Measurements from ENCODE around the gene TMEM94. TPM values are rescaled to one million over a fixed set of nuclear protein-coding genes. Genes with fewer than 3 reads are reported as not detected.

The TMEM94 gene
- total and polyA plus RNA-seq, 2 of the 13 experiments (the other 11 are each of a cell fraction or from before 2014, with no cell fraction given), result 32.6 to 134 TPM

DNA sequence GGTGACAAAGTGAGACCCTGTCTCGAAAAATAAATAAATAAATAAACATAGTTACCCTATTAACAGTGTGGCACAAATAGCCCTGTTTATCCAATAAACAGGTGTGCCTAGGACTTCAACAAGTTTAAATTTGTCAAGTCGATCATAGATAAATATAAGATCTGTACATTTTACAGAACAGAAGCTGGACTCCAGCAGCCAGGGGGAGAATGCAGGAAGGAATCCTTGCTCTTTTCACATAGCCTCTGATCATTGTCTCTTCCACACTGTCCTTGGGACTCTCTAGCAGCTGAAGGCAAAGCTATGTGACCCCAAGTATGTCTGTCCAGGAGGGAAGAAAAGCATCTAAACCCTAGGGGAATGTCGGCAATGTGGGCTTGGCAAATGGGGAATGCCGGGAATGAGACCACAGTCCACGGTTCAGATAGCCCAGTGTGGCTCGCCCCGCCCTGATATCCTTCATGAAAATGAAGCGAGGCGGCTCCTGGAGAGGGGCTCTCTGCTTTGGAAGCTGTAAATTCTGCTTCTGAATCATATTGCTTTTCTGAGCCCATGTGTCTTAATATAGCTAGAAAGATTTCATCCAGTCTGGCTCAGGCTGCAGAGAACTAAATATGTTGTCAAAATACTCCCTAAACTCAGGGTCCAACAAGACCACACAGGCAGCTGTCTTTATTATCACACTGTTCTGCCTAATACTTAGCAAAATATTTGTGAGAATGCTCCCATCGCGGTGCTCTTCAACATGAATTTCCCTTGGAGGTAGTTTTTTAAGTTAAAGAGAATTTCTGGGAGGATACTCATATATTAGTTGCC lies 26.1 kb upstream of the TMEM94 start (continued):
- TF ChIP-seq ZNF556 (CRISPR knock-in tag; IDR thresholded peaks at IDR 0.05; ENCODE audit: borderline replicate concordance) (peak; percentile 30; the same call in 1 of the 2 replicates), RAD21 (CRISPR knock-in tag; IDR thresholded peaks at IDR 0.05) (0 out of 2 replicates have a peak, but pooled peaks have one; percentile 32), ZC3H13 (CRISPR knock-in tag; IDR thresholded peaks at IDR 0.05) (0 out of 2 replicates have a peak, but pooled peaks have one; percentile 17), ZNF891 (CRISPR knock-in tag; IDR thresholded peaks at IDR 0.05) (no peak), KDM2A (CRISPR knock-in tag; IDR thresholded peaks at IDR 0.05; ENCODE audit: borderline replicate concordance, low read depth) (peak; percentile 59; the same call in 1 of the 2 replicates), NR2F6 (IDR thresholded peaks at IDR 0.05) (no peak), NR2F6 (CRISPR knock-in tag; IDR thresholded peaks at IDR 0.05) (peak; percentile 64), TARDBP (CRISPR knock-in tag; IDR thresholded peaks at IDR 0.05) (peak; percentile 94), GATAD2A (CRISPR knock-in tag; IDR thresholded peaks at IDR 0.05) (peak; percentile 65), KLF16 (CRISPR knock-in tag; IDR thresholded peaks at IDR 0.05) (peak in 1 of 2 experiments; percentile 60; a peak in 1 of 4 replicates), YY1 (IDR thresholded peaks at IDR 0.05; ENCODE audit: insufficient read depth, insufficient replicate concordance, low read depth, low read length) (peak; percentile 68), SETDB1 (CRISPR knock-in tag; IDR thresholded peaks at IDR 0.05; ENCODE audit: borderline replicate concordance) (no peak), ZNF747 (CRISPR knock-in tag; IDR thresholded peaks at IDR 0.05; ENCODE audit: borderline replicate concordance) (peak; percentile 40; the same call in 1 of the 2 replicates), ZBTB42 (CRISPR knock-in tag; IDR thresholded peaks at IDR 0.05) (no peak)
- TF ChIP-seq, protein P1, sequence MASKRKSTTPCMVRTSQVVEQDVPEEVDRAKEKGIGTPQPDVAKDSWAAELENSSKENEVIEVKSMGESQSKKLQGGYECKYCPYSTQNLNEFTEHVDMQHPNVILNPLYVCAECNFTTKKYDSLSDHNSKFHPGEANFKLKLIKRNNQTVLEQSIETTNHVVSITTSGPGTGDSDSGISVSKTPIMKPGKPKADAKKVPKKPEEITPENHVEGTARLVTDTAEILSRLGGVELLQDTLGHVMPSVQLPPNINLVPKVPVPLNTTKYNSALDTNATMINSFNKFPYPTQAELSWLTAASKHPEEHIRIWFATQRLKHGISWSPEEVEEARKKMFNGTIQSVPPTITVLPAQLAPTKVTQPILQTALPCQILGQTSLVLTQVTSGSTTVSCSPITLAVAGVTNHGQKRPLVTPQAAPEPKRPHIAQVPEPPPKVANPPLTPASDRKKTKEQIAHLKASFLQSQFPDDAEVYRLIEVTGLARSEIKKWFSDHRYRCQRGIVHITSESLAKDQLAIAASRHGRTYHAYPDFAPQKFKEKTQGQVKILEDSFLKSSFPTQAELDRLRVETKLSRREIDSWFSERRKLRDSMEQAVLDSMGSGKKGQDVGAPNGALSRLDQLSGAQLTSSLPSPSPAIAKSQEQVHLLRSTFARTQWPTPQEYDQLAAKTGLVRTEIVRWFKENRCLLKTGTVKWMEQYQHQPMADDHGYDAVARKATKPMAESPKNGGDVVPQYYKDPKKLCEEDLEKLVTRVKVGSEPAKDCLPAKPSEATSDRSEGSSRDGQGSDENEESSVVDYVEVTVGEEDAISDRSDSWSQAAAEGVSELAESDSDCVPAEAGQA (IDR thresholded peaks at IDR 0.05; ENCODE audit: low read depth), result 0 out of 2 replicates have a peak, but pooled peaks have one; percentile 24
- TF ChIP-seq, protein P1 (CRISPR knock-in tag; IDR thresholded peaks at IDR 0.05; ENCODE audit: borderline replicate concordance), result no peak
- TF ChIP-seq, protein P2, sequence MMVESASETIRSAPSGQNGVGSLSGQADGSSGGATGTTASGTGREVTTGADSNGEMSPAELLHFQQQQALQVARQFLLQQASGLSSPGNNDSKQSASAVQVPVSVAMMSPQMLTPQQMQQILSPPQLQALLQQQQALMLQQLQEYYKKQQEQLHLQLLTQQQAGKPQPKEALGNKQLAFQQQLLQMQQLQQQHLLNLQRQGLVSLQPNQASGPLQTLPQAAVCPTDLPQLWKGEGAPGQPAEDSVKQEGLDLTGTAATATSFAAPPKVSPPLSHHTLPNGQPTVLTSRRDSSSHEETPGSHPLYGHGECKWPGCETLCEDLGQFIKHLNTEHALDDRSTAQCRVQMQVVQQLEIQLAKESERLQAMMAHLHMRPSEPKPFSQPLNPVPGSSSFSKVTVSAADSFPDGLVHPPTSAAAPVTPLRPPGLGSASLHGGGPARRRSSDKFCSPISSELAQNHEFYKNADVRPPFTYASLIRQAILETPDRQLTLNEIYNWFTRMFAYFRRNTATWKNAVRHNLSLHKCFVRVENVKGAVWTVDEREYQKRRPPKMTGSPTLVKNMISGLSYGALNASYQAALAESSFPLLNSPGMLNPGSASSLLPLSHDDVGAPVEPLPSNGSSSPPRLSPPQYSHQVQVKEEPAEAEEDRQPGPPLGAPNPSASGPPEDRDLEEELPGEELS (CRISPR knock-in tag; IDR thresholded peaks at IDR 0.05), result peak; percentile 73; the same call in 1 of the 2 replicates
- TF ChIP-seq, protein P3, sequence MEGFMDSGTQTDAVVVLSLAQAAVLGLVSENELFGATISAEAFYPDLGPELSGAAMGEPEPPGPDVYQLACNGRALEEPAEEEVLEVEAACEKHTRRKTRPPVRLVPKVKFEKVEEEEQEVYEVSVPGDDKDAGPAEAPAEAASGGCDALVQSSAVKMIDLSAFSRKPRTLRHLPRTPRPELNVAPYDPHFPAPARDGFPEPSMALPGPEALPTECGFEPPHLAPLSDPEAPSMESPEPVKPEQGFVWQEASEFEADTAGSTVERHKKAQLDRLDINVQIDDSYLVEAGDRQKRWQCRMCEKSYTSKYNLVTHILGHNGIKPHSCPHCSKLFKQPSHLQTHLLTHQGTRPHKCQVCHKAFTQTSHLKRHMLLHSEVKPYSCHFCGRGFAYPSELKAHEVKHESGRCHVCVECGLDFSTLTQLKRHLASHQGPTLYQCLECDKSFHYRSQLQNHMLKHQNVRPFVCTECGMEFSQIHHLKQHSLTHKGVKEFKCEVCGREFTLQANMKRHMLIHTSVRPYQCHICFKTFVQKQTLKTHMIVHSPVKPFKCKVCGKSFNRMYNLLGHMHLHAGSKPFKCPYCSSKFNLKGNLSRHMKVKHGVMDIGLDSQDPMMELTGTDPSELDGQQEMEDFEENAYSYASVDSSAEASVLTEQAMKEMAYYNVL (CRISPR knock-in tag; IDR thresholded peaks at IDR 0.05; ENCODE audit: borderline replicate concordance), result peak; percentile 67; the same call in 1 of the 2 replicates

Measured in HepG2 (cell line).